Vagina (tissue), 2 donors: ENCODE results near the gene PNCK. TPM values are rescaled to one million over a fixed set of nuclear protein-coding genes. Genes with fewer than 3 reads are reported as not detected.

Experiments
- DNase-seq, 2 donors: peaks; one replicate each; pipeline ENCODE4 v3.0.0-alpha.2; 2017; ENCODE audit errors: extremely low spot score in 2 of 2
- H3K27ac ChIP-seq: fragments of 200-600 bp; sonication (generic); one replicate; pipeline ENCODE4 v1.5.1; 2019
- H3K27me3 ChIP-seq: fragments of 200-600 bp; sonication (generic); one replicate; pipeline ENCODE4 v1.5.1; 2019
- H3K36me3 ChIP-seq, 2 donors: fragments of 200-600 bp; sonication (generic); one replicate each; pipeline ENCODE4 v1.5.1; 2017 to 2019
- H3K4me1 ChIP-seq: fragments of 200-600 bp; sonication (generic); one replicate; pipeline ENCODE4 v1.5.1; 2019
- H3K4me3 ChIP-seq, 2 donors: fragments of 200-600 bp; sonication (generic); 1 replicate in 1 of 2; 2 replicates in 1 of 2; pipeline ENCODE4 v1.5.1; 2016 to 2019
- H3K9me3 ChIP-seq: fragments of 200-600 bp; sonication (generic); one replicate; pipeline ENCODE4 v1.5.1; 2019
- POLR2A ChIP-seq, 2 donors: fragments of 450-650 bp; IDR thresholded peaks; one replicate each; pipeline ENCODE4 v1.6.1; 2017; ENCODE audit warnings: antibody characterized with exemption in 2 of 2, mild to moderate bottlenecking in 2 of 2, moderate library complexity in 2 of 2
- POLR2AphosphoS5 ChIP-seq, 2 donors: sonication (generic); formaldehyde crosslinking; IDR thresholded peaks; one replicate each; pipeline ENCODE4 v1.9.0; 2017; ENCODE audit warnings: antibody characterized with exemption in 2 of 2, mild to moderate bottlenecking in 2 of 2, low read depth in 1 of 2; ENCODE audit not compliant: insufficient read depth in 1 of 2
- intact Hi-C: fragments of 100-400 bp; cut with DNase I; formaldehyde crosslinking; loops from one replicate; pipeline ENCODE4 v1.15.1; 2023
- total RNA-seq: library from RNA; depleted of rRNA; stranded (reverse); fragments of >200 nt; gene quantifications from one replicate; pipeline ENCODE4 v1.2.3, GENCODE V29; 2016
- TF ChIP-seq, protein P1 (sequence below), 3 experiments: fragments of 450-650 bp in 2 of 3; fragments of 200-600 bp in 1 of 3; sonication (generic) in 1 of 3; IDR thresholded peaks; one replicate each; pipeline ENCODE4 v1.5.1; 2017 to 2019; ENCODE audit warnings: antibody characterized with exemption in 3 of 3, mild to moderate bottlenecking in 2 of 3, moderate library complexity in 2 of 3

Gene PNCK
- total RNA-seq, 1 donor from 2014 or later, result 9.3 TPM

DNA sequence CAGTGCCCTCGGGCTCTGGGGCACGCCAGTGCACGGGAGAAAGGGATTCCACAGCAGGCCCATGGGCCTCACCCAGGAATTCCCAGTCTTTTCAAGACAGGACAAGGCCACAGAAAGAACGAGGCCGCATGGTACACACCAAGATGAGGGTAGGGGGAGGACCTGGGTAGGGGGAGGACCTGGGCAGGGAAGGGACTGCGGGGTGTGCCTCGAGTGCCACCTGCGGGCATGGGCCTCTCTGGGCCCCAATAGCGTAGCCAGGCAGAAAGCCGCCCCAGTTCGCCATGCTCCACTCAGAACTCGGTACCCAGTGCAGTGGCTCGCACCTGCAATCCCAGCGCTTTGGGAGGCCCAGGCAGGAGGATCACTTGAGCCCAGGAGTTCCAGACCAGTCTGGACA lies 40.6 kb downstream of the PNCK start:
- Histone ChIP-seq H3K4me3 (no peak overlapping the region), H3K36me3 (no peaks in the 10 kb centered on the region), H3K27me3 (no peaks in the 10 kb centered on the region), H3K9me3 (no peaks in the 10 kb centered on the region), H3K27ac (no peak overlapping the region), H3K4me1 (no peaks in the 10 kb centered on the region)
- no peak for DNase-seq
- intact Hi-C loops, result no loop called here
- TF ChIP-seq POLR2AphosphoS5 (IDR thresholded peaks at IDR 0.05; ENCODE audit: insufficient read depth in 1 of 2, low read depth in 1 of 2) (no peak), POLR2A (IDR thresholded peaks at IDR 0.05) (no peak)
- TF ChIP-seq, protein P1, sequence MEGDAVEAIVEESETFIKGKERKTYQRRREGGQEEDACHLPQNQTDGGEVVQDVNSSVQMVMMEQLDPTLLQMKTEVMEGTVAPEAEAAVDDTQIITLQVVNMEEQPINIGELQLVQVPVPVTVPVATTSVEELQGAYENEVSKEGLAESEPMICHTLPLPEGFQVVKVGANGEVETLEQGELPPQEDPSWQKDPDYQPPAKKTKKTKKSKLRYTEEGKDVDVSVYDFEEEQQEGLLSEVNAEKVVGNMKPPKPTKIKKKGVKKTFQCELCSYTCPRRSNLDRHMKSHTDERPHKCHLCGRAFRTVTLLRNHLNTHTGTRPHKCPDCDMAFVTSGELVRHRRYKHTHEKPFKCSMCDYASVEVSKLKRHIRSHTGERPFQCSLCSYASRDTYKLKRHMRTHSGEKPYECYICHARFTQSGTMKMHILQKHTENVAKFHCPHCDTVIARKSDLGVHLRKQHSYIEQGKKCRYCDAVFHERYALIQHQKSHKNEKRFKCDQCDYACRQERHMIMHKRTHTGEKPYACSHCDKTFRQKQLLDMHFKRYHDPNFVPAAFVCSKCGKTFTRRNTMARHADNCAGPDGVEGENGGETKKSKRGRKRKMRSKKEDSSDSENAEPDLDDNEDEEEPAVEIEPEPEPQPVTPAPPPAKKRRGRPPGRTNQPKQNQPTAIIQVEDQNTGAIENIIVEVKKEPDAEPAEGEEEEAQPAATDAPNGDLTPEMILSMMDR (IDR thresholded peaks at IDR 0.05), result no peak

DNA sequence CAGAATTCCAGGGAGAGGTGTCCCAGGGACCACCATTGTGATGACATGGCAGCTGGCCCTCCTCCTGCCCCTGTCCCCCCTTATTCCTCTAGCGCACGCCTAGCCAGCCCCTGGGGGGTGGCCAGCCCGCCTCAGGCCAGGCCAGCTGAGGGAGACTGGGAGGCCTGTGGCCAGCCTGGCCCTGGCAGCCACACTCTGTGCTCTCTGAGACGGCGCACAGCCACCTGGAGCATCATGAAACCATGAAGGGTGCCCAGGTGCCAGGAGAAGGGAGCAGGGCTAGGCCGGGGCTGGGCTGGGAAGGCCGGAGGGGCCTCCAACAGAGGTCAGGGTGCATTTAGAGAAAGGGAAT lies 41.0 kb downstream of the PNCK start:
- no peak for DNase-seq
- intact Hi-C loops, result no loop called here
- no peaks in the 10 kb centered on the region for H3K9me3 ChIP-seq
- H3K4me1 ChIP-seq, result no peaks in the 10 kb centered on the region
- no peak overlapping the region for H3K4me3 ChIP-seq
- H3K27ac ChIP-seq, result no peak overlapping the region
- H3K27me3 ChIP-seq, result no peaks in the 10 kb centered on the region
- TF ChIP-seq, protein P1 (IDR thresholded peaks at IDR 0.05), result no peak
- TF ChIP-seq POLR2AphosphoS5 (IDR thresholded peaks at IDR 0.05; ENCODE audit: insufficient read depth in 1 of 2, low read depth in 1 of 2), result no peak
- TF ChIP-seq POLR2A (IDR thresholded peaks at IDR 0.05), result no peak
- no peaks in the 10 kb centered on the region for H3K36me3 ChIP-seq

DNA sequence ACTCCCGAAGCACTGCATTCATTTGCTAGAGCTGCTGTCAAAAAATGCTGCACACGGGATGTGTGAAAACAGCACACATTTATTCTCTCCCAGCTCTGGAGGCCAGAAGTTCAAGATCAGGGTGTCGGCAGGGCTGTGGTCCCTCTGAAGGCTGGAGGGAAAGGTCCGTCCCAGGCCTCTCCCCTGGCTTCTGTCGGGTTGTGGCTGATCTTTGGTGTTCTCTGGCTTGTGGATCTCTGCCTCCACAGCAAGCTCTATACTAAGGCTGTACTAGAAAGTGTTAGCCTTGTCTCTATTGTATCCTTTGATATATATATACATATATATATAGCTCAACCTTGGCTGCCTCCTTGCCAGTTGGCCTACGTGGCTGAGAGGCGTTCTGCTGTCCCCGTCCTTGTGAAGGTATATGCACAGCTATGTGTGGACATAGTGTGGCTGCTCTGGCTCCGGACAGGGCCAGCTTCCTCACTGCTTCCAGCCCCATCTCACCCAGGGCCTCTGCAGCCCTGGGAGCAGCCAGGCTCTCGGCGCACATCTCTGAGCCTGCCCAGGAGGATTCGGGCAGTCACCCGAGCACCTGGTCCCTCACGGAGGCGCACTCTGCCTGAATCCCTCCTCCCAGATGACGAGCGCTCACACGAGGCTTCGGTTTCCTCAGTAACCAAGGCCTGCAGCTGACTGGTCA lies 41.6 kb downstream of the PNCK start:
- Histone ChIP-seq H3K27me3 (no peaks in the 10 kb centered on the region), H3K4me1 (no peaks in the 10 kb centered on the region), H3K36me3 (no peaks in the 10 kb centered on the region), H3K9me3 (no peaks in the 10 kb centered on the region), H3K4me3 (no peak overlapping the region), H3K27ac (no peak overlapping the region)
- intact Hi-C loops, result no loop called here
- TF ChIP-seq POLR2A (IDR thresholded peaks at IDR 0.05) (no peak), POLR2AphosphoS5 (IDR thresholded peaks at IDR 0.05; ENCODE audit: insufficient read depth in 1 of 2, low read depth in 1 of 2) (no peak)
- TF ChIP-seq, protein P1 (IDR thresholded peaks at IDR 0.05), result no peak
- no peak for DNase-seq

DNA sequence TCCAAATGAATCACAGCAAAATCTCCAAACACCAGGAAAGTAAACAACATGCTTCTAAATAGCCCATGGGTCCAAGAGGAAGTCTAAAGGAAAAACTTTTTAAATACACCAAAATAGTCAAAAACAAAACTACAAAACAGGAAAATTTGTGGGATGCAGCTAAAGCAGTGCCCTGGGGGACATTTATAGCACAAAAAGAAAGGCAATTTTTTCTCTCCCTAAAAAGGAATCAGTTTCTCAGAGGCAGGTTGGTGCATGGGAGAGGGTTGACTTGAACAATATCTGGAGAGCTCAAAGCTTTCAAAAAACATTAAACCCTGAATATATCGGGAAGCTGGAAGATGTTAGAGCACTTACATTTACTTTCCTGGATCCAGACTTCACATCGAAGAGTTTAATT lies 42.3 kb downstream of the PNCK start:
- no peaks in the 10 kb centered on the region for H3K9me3 ChIP-seq
- intact Hi-C loops, result no loop called here
- no peaks in the 10 kb centered on the region for H3K36me3 ChIP-seq
- no peaks in the 10 kb centered on the region for H3K4me1 ChIP-seq
- H3K27ac ChIP-seq, result no peak overlapping the region
- no peaks in the 10 kb centered on the region for H3K27me3 ChIP-seq
- no peak for DNase-seq
- no peak for TF ChIP-seq POLR2A (IDR thresholded peaks at IDR 0.05)
- TF ChIP-seq, protein P1 (IDR thresholded peaks at IDR 0.05), result no peak
- TF ChIP-seq POLR2AphosphoS5 (IDR thresholded peaks at IDR 0.05; ENCODE audit: insufficient read depth in 1 of 2, low read depth in 1 of 2), result no peak
- no peak overlapping the region for H3K4me3 ChIP-seq

DNA sequence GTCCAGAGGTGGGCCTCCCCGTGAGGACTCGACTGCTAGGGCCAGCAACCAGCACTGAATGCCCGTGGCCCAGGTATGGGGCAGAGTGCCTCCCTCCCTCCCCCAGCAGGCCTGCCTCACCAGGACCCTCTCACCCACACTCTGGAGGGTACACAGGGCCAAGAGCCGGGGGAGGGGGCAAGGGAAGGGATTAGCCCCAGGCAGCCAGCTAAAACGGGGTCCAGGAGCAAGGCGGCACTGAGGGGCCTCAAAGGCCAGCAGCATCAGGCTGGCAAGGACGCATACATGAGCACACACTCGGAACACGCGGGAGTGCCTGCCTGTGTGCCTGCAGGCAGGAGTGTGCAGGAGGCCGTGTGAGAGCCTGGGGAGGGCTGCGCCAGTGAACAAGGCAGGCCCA lies 44.9 kb downstream of the PNCK start:
- intact Hi-C loops, result no loop called here
- TF ChIP-seq POLR2A (IDR thresholded peaks at IDR 0.05) (no peak), POLR2AphosphoS5 (IDR thresholded peaks at IDR 0.05; ENCODE audit: insufficient read depth in 1 of 2, low read depth in 1 of 2) (no peak)
- TF ChIP-seq, protein P1 (IDR thresholded peaks at IDR 0.05), result no peak
- no peak overlapping the region for H3K27ac ChIP-seq
- no peaks in the 10 kb centered on the region for H3K36me3 ChIP-seq
- H3K4me3 ChIP-seq, result no peak overlapping the region
- H3K9me3 ChIP-seq, result no peaks in the 10 kb centered on the region
- no peaks in the 10 kb centered on the region for H3K4me1 ChIP-seq
- peaks cover 4% of the 10 kb centered on the region for H3K27me3 ChIP-seq
- DNase-seq, result no peak
